Naive thymus-derived CD4-positive, alpha-beta T cell (primary cell): ENCODE results near the gene PET100. TPM values are rescaled to one million over a fixed set of nuclear protein-coding genes. Genes with fewer than 3 reads are reported as not detected.
A peak's percentile ranks its signal among the peaks of the same experiment; 100 is the strongest.

Source experiments
- ATAC-seq: fragments of 150-1000 bp; cut with Tn5 transposase; 2 replicates; pipeline ENCODE4 v1.10.0; 2021; ENCODE audit warnings: mild to moderate bottlenecking, moderate library complexity
- CTCF ChIA-PET: fragments of 350-600 bp; sonication (Branson Sonifier 250); formaldehyde crosslinking; loops from one replicate; lab custom pipeline; 2021; ENCODE audit warnings: antibody characterized with exemption; lab: Charles Lee
- POLR2A ChIA-PET: fragments of 350-600 bp; sonication (Branson Sonifier 250); formaldehyde crosslinking; loops from one replicate; lab custom pipeline; 2021; ENCODE audit warnings: antibody characterized with exemption, inconsistent platforms; lab: Charles Lee
- DNase-seq, 9 donors: peaks; one replicate each; pipeline versions ENCODE4 v3.0.0 to v3.0.0-alpha.2; 2020 to 2022; ENCODE audit warnings: mixed read lengths in 1 of 9
- H3K27ac ChIP-seq: one replicate; pipeline ENCODE4 v1.7.0; 2013; ENCODE audit warnings: mild to moderate bottlenecking, low read depth, low read length, moderate library complexity
- H3K27me3 ChIP-seq, 2 donors: one replicate each; pipeline ENCODE4 v1.7.0; 2013; ENCODE audit warnings: low read length in 2 of 2, mild to moderate bottlenecking in 2 of 2, moderate library complexity in 2 of 2; ENCODE audit not compliant: control insufficient read depth in 2 of 2, insufficient read depth in 2 of 2
- H3K36me3 ChIP-seq, 3 experiments: 1 replicate in 2 of 3; 2 replicates in 1 of 3; pipeline ENCODE4 v1.7.0; 2013; ENCODE audit warnings: low read length in 3 of 3, mild to moderate bottlenecking in 3 of 3, moderate library complexity in 1 of 3; ENCODE audit not compliant: insufficient read depth in 3 of 3, control insufficient read depth in 2 of 3
- H3K4me1 ChIP-seq, 2 donors: one replicate each; pipeline ENCODE4 v1.7.0; 2013; ENCODE audit warnings: low read length in 2 of 2, mild to moderate bottlenecking in 2 of 2, moderate library complexity in 1 of 2; ENCODE audit not compliant: control insufficient read depth in 2 of 2, insufficient read depth in 2 of 2
- H3K4me3 ChIP-seq: 2 replicates; pipeline ENCODE4 v1.7.0; 2013; ENCODE audit warnings: mild to moderate bottlenecking, low read length
- H3K9me3 ChIP-seq, 3 experiments: 1 replicate in 2 of 3; 2 replicates in 1 of 3; pipeline ENCODE4 v1.7.0; 2013; ENCODE audit warnings: low read length in 3 of 3; ENCODE audit not compliant: control insufficient read depth in 2 of 3
- H3K27ac Mint-ChIP-seq, 9 donors: one replicate each; pipeline ENCODE4 v1.8.0; 2020 to 2022; ENCODE audit warnings: mixed read lengths in 9 of 9, mild to moderate bottlenecking in 8 of 9, moderate library complexity in 5 of 9, inconsistent platforms in 2 of 9
- H3K27me3 Mint-ChIP-seq, 5 donors: one replicate each; pipeline ENCODE4 v1.8.0; 2021 to 2022; ENCODE audit warnings: mixed read lengths in 5 of 5, mild to moderate bottlenecking in 1 of 5
- H3K36me3 Mint-ChIP-seq, 5 donors: one replicate each; pipeline ENCODE4 v1.8.0; 2020 to 2022; ENCODE audit warnings: mixed read lengths in 5 of 5, mild to moderate bottlenecking in 3 of 5, inconsistent platforms in 1 of 5
- H3K4me1 Mint-ChIP-seq, 7 donors: one replicate each; pipeline ENCODE4 v1.8.0; 2020 to 2022; ENCODE audit warnings: mixed read lengths in 7 of 7, mild to moderate bottlenecking in 3 of 7, inconsistent platforms in 1 of 7
- H3K4me3 Mint-ChIP-seq, 10 donors: one replicate each; pipeline ENCODE4 v1.8.0; 2020 to 2022; ENCODE audit warnings: mild to moderate bottlenecking in 10 of 10, mixed read lengths in 10 of 10, moderate library complexity in 6 of 10, inconsistent platforms in 2 of 10
- H3K9me3 Mint-ChIP-seq, 11 donors: one replicate each; pipeline ENCODE4 v1.8.0; 2020 to 2022; ENCODE audit warnings: mixed read lengths in 11 of 11, mild to moderate bottlenecking in 4 of 11, inconsistent platforms in 1 of 11, moderate library complexity in 1 of 11
- intact Hi-C, 2 donors: fragments of 100-400 bp; cut with micrococcal nuclease; formaldehyde crosslinking; loops; one replicate each; pipeline ENCODE4 v1.15.1; 2023
- polyA plus RNA-seq, 2 donors: library from polyadenylated mRNA; unstranded; fragments of 300-500 nt; fragmentation: Illumina TruSeq; gene quantifications; one replicate each; pipeline ENCODE4 v1.2.3, GENCODE V29; 2021
- total RNA-seq, 6 experiments: library from RNA in 5 of 6; stranded (reverse) in 5 of 6; gene quantifications; 1 replicate in 5 of 6; 2 replicates in 1 of 6; pipeline ENCODE4 v1.2.3 and lab custom pipeline; 2021 to 2026

PET100 gene
- total and polyA plus RNA-seq, 7 experiments from 2014 or later: 112 to 274 (median 127) TPM

GRCh38 chr19:7637374-7638256 is 8.0 kb downstream of the PET100 start:
- intact Hi-C loops: loop anchor here (1.0 kb wide), 2 partner anchors 8 to 69 kb away; partner anchors contain the start of genes PET100 (in 2 of the 2) and XAB2 (in 2 of the 2)
- ChIA-PET CTCF (interaction anchor here (1.5 kb wide), 1 partner anchor 43 kb away, joined by 7 read pairs; the partner anchor contains the start of gene TRAPPC5), POLR2A (interaction anchor here (0.6 to 2.9 kb wide), 7 partner anchors 8 to 446 kb away, joined by 3 to 15 read pairs (median 3); partner anchors contain the start of genes PET100, TRAPPC5 and XAB2)
- peak overlapping the region; percentile 76 to 92 (median 82) for H3K27ac Mint-ChIP-seq
- Histone ChIP-seq H3K9me3 (no peaks in the 10 kb centered on the region), H3K27ac (peak overlapping the region; percentile 89), H3K27me3 (no peaks in the 10 kb centered on the region), H3K36me3 (peaks cover 0 to 33% (median 0%) of the 10 kb centered on the region in 3 experiments), H3K4me3 (peak overlapping the region; percentile 81), H3K4me1 (peaks cover 10 to 20% of the 10 kb centered on the region in 2 donors)
- DNase-seq (no peak), ATAC-seq (peak; percentile 44)
- H3K36me3 Mint-ChIP-seq: peaks cover 0 to 13% (median 6%) of the 10 kb centered on the region in 5 donors
- peak overlapping the region; percentile 75 to 89 (median 82) for H3K4me3 Mint-ChIP-seq
- peaks cover 15 to 46% (median 31%) of the 10 kb centered on the region in 7 donors for H3K4me1 Mint-ChIP-seq
- peaks cover 0 to 5% (median 0%) of the 10 kb centered on the region in 11 donors for H3K9me3 Mint-ChIP-seq
- no peaks in the 10 kb centered on the region for H3K27me3 Mint-ChIP-seq

- peak overlapping the region; percentile 89 for H3K27ac ChIP-seq
- H3K36me3 ChIP-seq: peaks cover 0 to 34% (median 0%) of the 10 kb centered on the region in 3 experiments
- Mint-ChIP-seq H3K27ac (peak overlapping the region in 6 of 9 donors; percentile 1 to 87 (median 63)), H3K27me3 (no peaks in the 10 kb centered on the region), H3K36me3 (peaks cover 0 to 17% (median 6%) of the 10 kb centered on the region in 5 donors), H3K4me1 (peaks cover 15 to 46% (median 34%) of the 10 kb centered on the region in 7 donors), H3K4me3 (peak overlapping the region in 7 of 10 donors; percentile 15 to 89 (median 57)), H3K9me3 (peaks cover 0 to 5% (median 0%) of the 10 kb centered on the region in 11 donors)
- H3K4me1 ChIP-seq: peaks cover 10 to 20% of the 10 kb centered on the region in 2 donors
- intact Hi-C loops: no loop called here
- ATAC-seq: no peak
- DNase-seq: no peak
- H3K4me3 ChIP-seq: no peak overlapping the region
- ChIA-PET CTCF (interaction anchor here (0.8 kb wide), 1 partner anchor 42 kb away, joined by 3 read pairs; the partner anchor contains the start of gene TRAPPC5), POLR2A (interaction anchor here (0.7 to 2.9 kb wide), 4 partner anchors 9 to 126 kb away, joined by 3 to 15 read pairs (median 3); partner anchors contain the start of genes PET100, TRAPPC5 and XAB2)
- no peaks in the 10 kb centered on the region for H3K27me3 ChIP-seq
- H3K9me3 ChIP-seq: no peaks in the 10 kb centered on the region
Measured at GRCh38 chr19:7638802-7639465, 9.3 kb downstream of the PET100 start.

- ChIA-PET POLR2A (interaction anchor here (2.9 kb wide), 1 partner anchor 10 kb away, joined by 15 read pairs; the partner anchor contains the start of genes PET100 and XAB2), CTCF (no interaction called here)
- DNase-seq: no peak
- H3K27me3 ChIP-seq: no peaks in the 10 kb centered on the region
- no peaks in the 10 kb centered on the region for H3K9me3 ChIP-seq
- H3K36me3 Mint-ChIP-seq: peaks cover 0 to 20% (median 8%) of the 10 kb centered on the region in 5 donors
- no peak overlapping the region for H3K27ac ChIP-seq
- H3K4me3 ChIP-seq: no peak overlapping the region
- H3K4me1 ChIP-seq: peaks cover 10 to 20% of the 10 kb centered on the region in 2 donors
- H3K36me3 ChIP-seq: peaks cover 0 to 43% (median 3%) of the 10 kb centered on the region in 3 experiments
- intact Hi-C loops: no loop called here
- H3K27me3 Mint-ChIP-seq: no peaks in the 10 kb centered on the region
- H3K9me3 Mint-ChIP-seq: peaks cover 0 to 5% (median 0%) of the 10 kb centered on the region in 11 donors
- no peak for ATAC-seq
- peak overlapping the region in 3 of 9 donors; percentile 62 to 83 (median 81) for H3K27ac Mint-ChIP-seq
- peaks cover 15 to 41% (median 34%) of the 10 kb centered on the region in 7 donors for H3K4me1 Mint-ChIP-seq
- H3K4me3 Mint-ChIP-seq: peak overlapping the region in 9 of 10 donors; percentile 1 to 74 (median 40)
Measured at GRCh38 chr19:7639863-7640348, 10.3 kb downstream of the PET100 start.

- H3K4me1 ChIP-seq: peaks cover 10 to 18% of the 10 kb centered on the region in 2 donors
- H3K27me3 ChIP-seq: no peaks in the 10 kb centered on the region
- H3K27ac ChIP-seq: no peak overlapping the region
- intact Hi-C loops: no loop called here
- CTCF ChIA-PET: no interaction called here
- no peak for DNase-seq
- no peak overlapping the region for H3K4me3 ChIP-seq
- Mint-ChIP-seq H3K9me3 (peaks cover 0 to 5% (median 0%) of the 10 kb centered on the region in 11 donors), H3K27ac (no peak overlapping the region), H3K4me1 (peaks cover 9 to 33% (median 31%) of the 10 kb centered on the region in 7 donors), H3K4me3 (no peak overlapping the region), H3K36me3 (peaks cover 0 to 20% (median 8%) of the 10 kb centered on the region in 5 donors), H3K27me3 (no peaks in the 10 kb centered on the region)
- ATAC-seq: no peak
- H3K36me3 ChIP-seq: peaks cover 0 to 52% (median 3%) of the 10 kb centered on the region in 3 experiments
- POLR2A ChIA-PET: interaction anchor here (0.6 to 0.8 kb wide), 3 partner anchors 11 to 313 kb away, joined by 3 read pairs; partner anchors contain the start of gene PET100
- no peaks in the 10 kb centered on the region for H3K9me3 ChIP-seq
Measured at GRCh38 chr19:7640803-7641202, 11.2 kb downstream of the PET100 start.

GRCh38 chr19:7641290-7642276 is 12.0 kb downstream of the PET100 start:
- H3K27me3 ChIP-seq: no peaks in the 10 kb centered on the region
- DNase-seq (peak in 1 of 9 donors; percentile 9), ATAC-seq (no peak)
- Mint-ChIP-seq H3K36me3 (peaks cover 0 to 20% (median 8%) of the 10 kb centered on the region in 5 donors), H3K4me3 (no peak overlapping the region), H3K4me1 (peaks cover 9 to 31% (median 24%) of the 10 kb centered on the region in 7 donors), H3K27me3 (no peaks in the 10 kb centered on the region), H3K27ac (no peak overlapping the region), H3K9me3 (peaks cover 0 to 5% (median 0%) of the 10 kb centered on the region in 11 donors)
- ChIA-PET POLR2A (interaction anchor here (0.6 to 1.2 kb wide), 5 partner anchors 12 to 314 kb away, joined by 3 to 4 read pairs (median 3); partner anchors contain the start of gene PET100), CTCF (interaction anchor here (0.7 kb wide), 1 partner anchor 158 kb away, joined by 3 read pairs; no protein-coding TSS in a partner anchor)
- H3K27ac ChIP-seq: no peak overlapping the region
- intact Hi-C loops: no loop called here
- H3K4me1 ChIP-seq: peaks cover 2 to 10% of the 10 kb centered on the region in 2 donors
- H3K9me3 ChIP-seq: no peaks in the 10 kb centered on the region
- peaks cover 0 to 59% (median 3%) of the 10 kb centered on the region in 3 experiments for H3K36me3 ChIP-seq
- no peak overlapping the region for H3K4me3 ChIP-seq
